Activated gamma-delta T cell (primary cell): Measurements from ENCODE around the gene TIMM22.

Experiments used
- DNase-seq: peaks from one replicate; lab custom pipeline; 2025; lab: John Stamatoyannopoulos, UW

TIMM22 gene

GRCh38 chr17:1022278-1023024 is 25.5 kb downstream of the TIMM22 start:
- no peak for DNase-seq

- no peak for DNase-seq
Measured at GRCh38 chr17:1024076-1024475, 27.1 kb downstream of the TIMM22 start.

GRCh38 chr17:1025733-1026598 is 29.0 kb downstream of the TIMM22 start:
- no peak for DNase-seq

- no peak for DNase-seq
Measured at GRCh38 chr17:1026599-1026975, 29.7 kb downstream of the TIMM22 start.

GRCh38 chr17:1027044-1027443 is 30.1 kb downstream of the TIMM22 start:
- DNase-seq = no peak

- DNase-seq = no peak
Measured at GRCh38 chr17:1029196-1029921, 32.4 kb downstream of the TIMM22 start.

- DNase-seq = no peak
Measured at GRCh38 chr17:1029922-1030644, 33.2 kb downstream of the TIMM22 start.

GRCh38 chr17:1030684-1031532 is 34.0 kb downstream of the TIMM22 start:
- no peak for DNase-seq

GRCh38 chr17:1031711-1032110 is 34.8 kb downstream of the TIMM22 start:
- DNase-seq = no peak

GRCh38 chr17:1032391-1032790 is 35.5 kb downstream of the TIMM22 start:
- DNase-seq = no peak

- no peak for DNase-seq
Measured at GRCh38 chr17:1033503-1033902, 36.6 kb downstream of the TIMM22 start.

- no peak for DNase-seq
Measured at GRCh38 chr17:1034652-1035210, 37.8 kb downstream of the TIMM22 start.

- no peak for DNase-seq
Measured at GRCh38 chr17:1035546-1036170, 38.7 kb downstream of the TIMM22 start.

- DNase-seq = no peak
Measured at GRCh38 chr17:1036171-1036844, 39.4 kb downstream of the TIMM22 start.

- no peak for DNase-seq
Measured at GRCh38 chr17:1036845-1037237, 39.9 kb downstream of the TIMM22 start.

GRCh38 chr17:1037238-1037879 is 40.4 kb downstream of the TIMM22 start:
- no peak for DNase-seq

GRCh38 chr17:1038459-1039122 is 41.7 kb downstream of the TIMM22 start:
- no peak for DNase-seq

GRCh38 chr17:1039123-1039507 is 42.2 kb downstream of the TIMM22 start:
- DNase-seq = no peak
